H9 (cell line): ENCODE data around the gene PPP2R2B. TPM values are rescaled to one million over a fixed set of nuclear protein-coding genes. Genes with fewer than 3 reads are reported as not detected.

Experiments
- DNase-seq: peaks from one replicate; pipeline ENCODE4 v3.0.0-alpha.2; 2017
- H2AFZ ChIP-seq: one replicate; pipeline ENCODE4 v1.6.1; 2013; ENCODE audit warnings: mild to moderate bottlenecking, low read length, control low read depth, moderate library complexity
- H2AK5ac ChIP-seq: 2 replicates; pipeline ENCODE4 v1.6.1; 2013; ENCODE audit warnings: low read length, control low read depth, mixed read lengths; ENCODE audit not compliant: insufficient read length
- H2BK120ac ChIP-seq: one replicate; pipeline ENCODE4 v1.6.1; 2013; ENCODE audit warnings: low read depth, mild to moderate bottlenecking, low read length, control low read depth, inconsistent platforms; ENCODE audit not compliant: poor library complexity, severe bottlenecking
- H2BK12ac ChIP-seq: 2 replicates; pipeline ENCODE4 v1.6.1; 2013; ENCODE audit warnings: low read length, control low read depth, mixed read lengths, low read depth; ENCODE audit not compliant: insufficient read length
- H2BK15ac ChIP-seq: 2 replicates; pipeline ENCODE4 v1.6.1; 2013; ENCODE audit warnings: low read depth, low read length, control low read depth
- H2BK20ac ChIP-seq: one replicate; pipeline ENCODE4 v1.6.1; 2013; ENCODE audit warnings: low read depth, mild to moderate bottlenecking, low read length, control low read depth, inconsistent platforms; ENCODE audit not compliant: poor library complexity, severe bottlenecking
- H2BK5ac ChIP-seq: 2 replicates; pipeline ENCODE4 v1.6.1; 2013; ENCODE audit warnings: low read length, control low read depth, mixed read lengths; ENCODE audit not compliant: insufficient read length
- H3K14ac ChIP-seq: 2 replicates; pipeline ENCODE4 v1.6.1; 2013; ENCODE audit warnings: low read length, control low read depth; ENCODE audit not compliant: insufficient read depth
- H3K18ac ChIP-seq: 2 replicates; pipeline ENCODE4 v1.6.1; 2013; ENCODE audit warnings: low read depth, mild to moderate bottlenecking, mixed read lengths, low read length, control low read depth; ENCODE audit not compliant: insufficient read length
- H3K23ac ChIP-seq: 2 replicates; pipeline ENCODE4 v1.6.1; 2013; ENCODE audit warnings: low read length, control low read depth, mixed read lengths, low read depth; ENCODE audit not compliant: insufficient read length
- H3K23me2 ChIP-seq: 2 replicates; pipeline ENCODE4 v1.6.1; 2013; ENCODE audit warnings: low read depth, mild to moderate bottlenecking, mixed read lengths, low read length, control low read depth; ENCODE audit not compliant: insufficient read length, poor library complexity, severe bottlenecking
- H3K27ac ChIP-seq: 2 replicates; pipeline ENCODE4 v1.5.1; 2013; ENCODE audit warnings: low read length, control low read depth, mixed read lengths, low read depth; ENCODE audit not compliant: insufficient read length
- H3K27me3 ChIP-seq: 2 replicates; pipeline ENCODE4 v1.6.1; 2013; ENCODE audit warnings: low read length, control low read depth, inconsistent platforms; ENCODE audit not compliant: insufficient read depth
- H3K4ac ChIP-seq: 2 replicates; pipeline ENCODE4 v1.6.1; 2013; ENCODE audit warnings: low read depth, mild to moderate bottlenecking, control low read depth, inconsistent platforms, low read length, moderate library complexity
- H3K4me1 ChIP-seq: 2 replicates; pipeline ENCODE4 v1.6.1; 2013; ENCODE audit warnings: low read length, control low read depth, inconsistent platforms; ENCODE audit not compliant: insufficient read depth
- H3K4me2 ChIP-seq: 2 replicates; pipeline ENCODE4 v1.6.1; 2013; ENCODE audit warnings: low read length, control low read depth, mixed read lengths; ENCODE audit not compliant: insufficient read length, insufficient read depth
- H3K56ac ChIP-seq: 2 replicates; pipeline ENCODE4 v1.6.1; 2013; ENCODE audit warnings: low read depth, mild to moderate bottlenecking, mixed read lengths, low read length, control low read depth; ENCODE audit not compliant: insufficient read length
- H3K79me1 ChIP-seq: 2 replicates; pipeline ENCODE4 v1.6.1; 2013; ENCODE audit warnings: low read depth, mild to moderate bottlenecking, moderate library complexity, low read length, control low read depth, inconsistent platforms; ENCODE audit not compliant: insufficient read depth, poor library complexity, severe bottlenecking
- H3K79me2 ChIP-seq: 2 replicates; pipeline ENCODE4 v1.6.1; 2013; ENCODE audit warnings: low read length, control low read depth, inconsistent platforms; ENCODE audit not compliant: insufficient read depth
- H3K9ac ChIP-seq: 2 replicates; pipeline ENCODE4 v1.6.1; 2013; ENCODE audit warnings: low read length, control low read depth, mixed read lengths; ENCODE audit not compliant: insufficient read length; ENCODE audit errors: extremely low read depth
- H3K9me3 ChIP-seq: one replicate; pipeline ENCODE4 v1.6.1; 2013; ENCODE audit warnings: low read depth, low read length, inconsistent platforms; ENCODE audit not compliant: control insufficient read depth
- H3T11ph ChIP-seq: one replicate; pipeline ENCODE4 v1.6.1; 2013; ENCODE audit warnings: mild to moderate bottlenecking, low read length, control low read depth, inconsistent platforms
- H4K20me1 ChIP-seq: one replicate; pipeline ENCODE4 v1.6.1; 2013; ENCODE audit not compliant: control insufficient read depth, insufficient read length, insufficient read depth
- H4K5ac ChIP-seq: 2 replicates; pipeline ENCODE4 v1.6.1; 2013; ENCODE audit warnings: low read depth, mild to moderate bottlenecking, mixed read lengths, low read length, control low read depth; ENCODE audit not compliant: insufficient read length
- H4K8ac ChIP-seq: replicated peaks from 2 replicates; pipeline ENCODE4 v1.6.1; 2013; ENCODE audit warnings: low read length, control low read depth, mixed read lengths, low read depth; ENCODE audit not compliant: insufficient read length
- H4K91ac ChIP-seq: 2 replicates; pipeline ENCODE4 v1.6.1; 2013; ENCODE audit warnings: low read depth, mild to moderate bottlenecking, moderate library complexity, mixed read lengths, low read length, control low read depth; ENCODE audit not compliant: insufficient read length
- H3K27ac Mint-ChIP-seq, 3 experiments: 2 replicates in 2 of 3; 3 replicates in 1 of 3; pipeline ENCODE4 v1.8.0; 2020 to 2021; ENCODE audit warnings: mixed read lengths in 3 of 3, mild to moderate bottlenecking in 1 of 3, moderate library complexity in 1 of 3
- H3K27me3 Mint-ChIP-seq: 2 replicates; pipeline ENCODE4 v1.8.0; 2021; ENCODE audit warnings: low read depth, mild to moderate bottlenecking, moderate library complexity, mixed read lengths
- H3K36me3 Mint-ChIP-seq, 3 experiments: 2 replicates in 2 of 3; 3 replicates in 1 of 3; pipeline ENCODE4 v1.8.0; 2020 to 2021; ENCODE audit warnings: low read depth in 3 of 3, mixed read lengths in 3 of 3; ENCODE audit not compliant: insufficient read depth in 1 of 3
- H3K4me1 Mint-ChIP-seq, 2 experiments: 2 replicates each; pipeline ENCODE4 v1.8.0; 2020; ENCODE audit warnings: mixed read lengths in 2 of 2
- H3K4me3 Mint-ChIP-seq, 2 experiments: 2 replicates in 1 of 2; 3 replicates in 1 of 2; pipeline ENCODE4 v1.8.0; 2020 to 2021; ENCODE audit warnings: mild to moderate bottlenecking in 2 of 2, mixed read lengths in 2 of 2, moderate library complexity in 1 of 2
- H3K9me3 Mint-ChIP-seq, 2 experiments: 2 replicates in 1 of 2; 3 replicates in 1 of 2; pipeline ENCODE4 v1.8.0; 2020; ENCODE audit warnings: mild to moderate bottlenecking in 2 of 2, mixed read lengths in 2 of 2, moderate library complexity in 1 of 2
- CTCF ChIP-seq: fragments of 200-600 bp; sonication (generic); conservative IDR thresholded peaks from 3 replicates; pipeline ENCODE4 v1.8.0; 2021; ENCODE audit warnings: antibody characterized with exemption, mild to moderate bottlenecking
- WGBS: extraction: QIAGEN DNeasy Blood & Tissue Kit; methylation state at CpG from one replicate; pipeline ENCODE4 v1.1.7; 2013; ENCODE audit warnings: missing lambda C conversion rate, low lambda C conversion rate, mixed read lengths; ENCODE audit not compliant: insufficient read length; ENCODE audit errors: extremely low coverage; 5-methylcytosine and 5-hydroxymethylcytosine counted together
- total RNA-seq: library from RNA; stranded (reverse); gene quantifications from 2 replicates; pipeline ENCODE4 v1.2.1, GENCODE V29; 2021

The PPP2R2B gene
- total RNA-seq, 1 experiment from 2014 or later: 14.3 TPM

DNA sequence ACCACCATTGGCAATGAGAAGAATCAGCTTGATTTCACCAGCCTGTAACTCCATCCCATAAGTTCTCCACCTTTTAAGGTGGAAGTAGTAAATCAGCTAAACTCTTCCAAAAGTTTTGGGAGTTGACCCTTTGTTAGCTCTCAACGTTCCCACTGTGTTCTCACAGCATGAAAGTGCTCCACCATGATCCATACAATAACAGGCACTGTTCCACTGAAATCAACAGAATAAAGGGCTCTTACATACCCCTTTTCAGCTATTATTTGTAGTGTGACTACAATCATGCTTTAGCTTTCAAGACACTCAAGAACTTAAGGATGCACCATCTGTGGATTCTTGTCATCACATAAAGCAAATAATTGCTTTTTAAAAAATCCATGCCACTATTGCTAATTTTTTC, 81.6 kb downstream of the PPP2R2B start:
- no CpG with 5 or more reads among the region's 1 CpG for WGBS
- Histone ChIP-seq H2BK15ac (no peak overlapping the region), H2BK12ac (no peak overlapping the region), H4K20me1 (no peaks in the 10 kb centered on the region), H3K23ac (no peak overlapping the region), H3K79me1 (no peaks in the 10 kb centered on the region), H2BK5ac (no peak overlapping the region), H3K79me2 (no peaks in the 10 kb centered on the region), H3K4me2 (no peak overlapping the region), H3K9ac (no peak overlapping the region), H3K4me1 (peaks cover 10% of the 10 kb centered on the region), H3K27ac (no peak overlapping the region), H3K56ac (no peak overlapping the region), H4K8ac (no peak overlapping the region), H3K27me3 (no peaks in the 10 kb centered on the region), H3T11ph (no peak overlapping the region), H2BK120ac (no peak overlapping the region), H4K91ac (no peak overlapping the region), H2AFZ (no peak overlapping the region), H4K5ac (no peak overlapping the region), H3K9me3 (no peaks in the 10 kb centered on the region), H3K4ac (no peak overlapping the region), H3K18ac (no peak overlapping the region), H3K23me2 (no peaks in the 10 kb centered on the region), H3K14ac (no peak overlapping the region), H2BK20ac (no peak overlapping the region), H2AK5ac (no peak overlapping the region)
- DNase-seq: no peak
- TF ChIP-seq CTCF: no peak
- H3K36me3 Mint-ChIP-seq: no peaks in the 10 kb centered on the region
- peak overlapping the region in 1 of 3 experiments; percentile 23; a peak in 1 of 7 replicates for H3K27ac Mint-ChIP-seq
- no peaks in the 10 kb centered on the region for H3K9me3 Mint-ChIP-seq
- no peak overlapping the region for H3K4me3 Mint-ChIP-seq
- H3K27me3 Mint-ChIP-seq: no peaks in the 10 kb centered on the region; the same call in 1 of the 2 replicates
- H3K4me1 Mint-ChIP-seq: peaks cover 56 to 71% of the 10 kb centered on the region in 2 experiments
